HTERT RPE-1 (cell line): ENCODE results near the gene SLIT3.

Experiments used
- in situ Hi-C: fragments of 300-500 bp; cut with MboI; formaldehyde crosslinking; loops from 4 replicates; pipeline ENCODE4 v1.14.3; 2020; ENCODE audit warnings: low sequenced_read_pairs

The SLIT3 gene

GRCh38 chr5:168624850-168625364, 676.0 kb downstream of the SLIT3 start:
- in situ Hi-C loops: no loop called here

- in situ Hi-C loops: no loop called here
Measured at GRCh38 chr5:168620807-168621206, 680.1 kb downstream of the SLIT3 start.

- in situ Hi-C loops: no loop called here
Measured at GRCh38 chr5:168614661-168615060, 686.3 kb downstream of the SLIT3 start.

- in situ Hi-C loops: no loop called here
Measured at GRCh38 chr5:168613996-168614395, 686.9 kb downstream of the SLIT3 start.

- in situ Hi-C loops: no loop called here
Measured at GRCh38 chr5:168613396-168613795, 687.5 kb downstream of the SLIT3 start.

- in situ Hi-C loops: no loop called here
Measured at GRCh38 chr5:168612996-168613395, 687.9 kb downstream of the SLIT3 start.

- in situ Hi-C loops: no loop called here
Measured at GRCh38 chr5:168612123-168612522, 688.8 kb downstream of the SLIT3 start.
